Measurements from ENCODE around the gene LRBA. TPM values are rescaled to one million over a fixed set of nuclear protein-coding genes. Genes with fewer than 3 reads are reported as not detected.

The LRBA gene
- total RNA-seq, 1 experiment from 2014 or later = 55.3 TPM

- H2AFZ ChIP-seq (ENCODE audit: low read length) = no peak overlapping the region
Observed at GRCh38 chr4:150280975-150281374, 734.1 kb downstream of the LRBA start.

More at GRCh38 chr4:150280975-150281374, 734.1 kb downstream of the LRBA start:
- no peak overlapping the region for H3T11ph ChIP-seq (ENCODE audit: low read length)
- no peak overlapping the region for H4K91ac ChIP-seq (ENCODE audit: insufficient read length, low read depth, low read length)
- Mint-ChIP-seq H3K9me3 (peaks cover 3 to 6% of the 10 kb centered on the region in 2 experiments; a peak in 2 of 5 replicates), H3K27ac (no peak overlapping the region; a peak in 1 of 7 replicates), H3K4me3 (no peak overlapping the region), H3K4me1 (peaks cover 0 to 15% of the 10 kb centered on the region in 2 experiments; a peak in 2 of 4 replicates), H3K27me3 (ENCODE audit: low read depth) (no peaks in the 10 kb centered on the region), H3K36me3 (ENCODE audit: insufficient read depth in 1 of 3, low read depth in 3 of 3) (peaks cover 17 to 28% (median 26%) of the 10 kb centered on the region in 3 experiments)
- H3K4me2 ChIP-seq (ENCODE audit: insufficient read depth, insufficient read length, low read length) = no peak overlapping the region
- no peaks in the 10 kb centered on the region for H3K23me2 ChIP-seq (ENCODE audit: insufficient read length, low read depth, low read length, poor library complexity, severe bottlenecking)
- no peaks in the 10 kb centered on the region for H3K4me1 ChIP-seq (ENCODE audit: insufficient read depth, low read length)
- H3K9ac ChIP-seq (ENCODE audit: extremely low read depth, insufficient read length, low read length) = no peak overlapping the region
- WGBS (ENCODE audit: extremely low coverage, insufficient read length, low lambda C conversion rate) = no CpG with 5 or more reads among the region's 8 CpGs
- no peak for DNase-seq
- no peak overlapping the region for H2AK5ac ChIP-seq (ENCODE audit: insufficient read length, low read length)
- H3K79me2 ChIP-seq (ENCODE audit: insufficient read depth, low read length) = no peaks in the 10 kb centered on the region
- no peak overlapping the region for H3K56ac ChIP-seq (ENCODE audit: insufficient read length, low read depth, low read length)
- no peaks in the 10 kb centered on the region for H4K20me1 ChIP-seq (ENCODE audit: control insufficient read depth, insufficient read depth, insufficient read length)
- no peak overlapping the region for H4K5ac ChIP-seq (ENCODE audit: insufficient read length, low read depth, low read length)
- H2BK12ac ChIP-seq (ENCODE audit: insufficient read length, low read depth, low read length) = no peak overlapping the region
- H3K4ac ChIP-seq (ENCODE audit: low read depth, low read length) = no peak overlapping the region
- no peaks in the 10 kb centered on the region for H3K79me1 ChIP-seq (ENCODE audit: insufficient read depth, low read depth, low read length, poor library complexity, severe bottlenecking)
- no peak overlapping the region for H3K23ac ChIP-seq (ENCODE audit: insufficient read length, low read depth, low read length)
- no peak overlapping the region for H2BK120ac ChIP-seq (ENCODE audit: low read depth, low read length, poor library complexity, severe bottlenecking)
- H3K14ac ChIP-seq (ENCODE audit: insufficient read depth, low read length) = no peak overlapping the region
- no peak overlapping the region for H4K8ac ChIP-seq (replicated peaks; ENCODE audit: insufficient read length, low read depth, low read length)
- H3K27ac ChIP-seq (ENCODE audit: insufficient read length, low read depth, low read length) = no peak overlapping the region
- H2BK20ac ChIP-seq (ENCODE audit: low read depth, low read length, poor library complexity, severe bottlenecking) = no peak overlapping the region
- no peak overlapping the region for H2BK15ac ChIP-seq (ENCODE audit: low read depth, low read length)
- no peak for TF ChIP-seq CTCF (conservative IDR thresholded peaks at IDR 0.05)
- no peaks in the 10 kb centered on the region for H3K27me3 ChIP-seq (ENCODE audit: insufficient read depth, low read length)
- no peaks in the 10 kb centered on the region for H3K9me3 ChIP-seq (ENCODE audit: control insufficient read depth, low read depth, low read length)
- H3K18ac ChIP-seq (ENCODE audit: insufficient read length, low read depth, low read length) = no peak overlapping the region
- H2BK5ac ChIP-seq (ENCODE audit: insufficient read length, low read length) = no peak overlapping the region
